NCI-H345 (cell line): ENCODE measurements around the gene SH3PXD2A.
A peak's percentile ranks its signal among the peaks of the same experiment; 100 is the strongest.

Experiments
- DNase-seq: peaks from one replicate; lab custom pipeline; 2025; lab: John Stamatoyannopoulos, UW

SH3PXD2A gene

DNA sequence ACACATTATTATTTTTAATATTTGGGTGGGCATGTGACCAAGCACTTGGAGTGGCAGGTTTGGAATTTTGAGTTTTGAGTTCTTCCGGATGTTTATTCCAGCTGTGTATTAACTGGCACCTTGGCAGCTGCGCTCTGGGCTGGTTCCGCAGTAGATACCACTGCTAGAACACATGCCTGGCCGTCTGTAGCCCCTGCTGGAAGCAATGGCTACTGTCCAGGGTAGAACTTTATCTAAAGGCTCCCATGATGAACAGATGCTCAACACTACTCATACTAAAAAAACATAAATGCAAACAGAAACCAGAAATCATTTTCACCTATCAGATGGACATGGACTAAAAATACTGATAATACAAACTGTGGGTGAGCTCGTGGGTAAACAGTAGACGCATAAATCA is 19.4 kb upstream of the SH3PXD2A start:
- DNase-seq = no peak

DNA sequence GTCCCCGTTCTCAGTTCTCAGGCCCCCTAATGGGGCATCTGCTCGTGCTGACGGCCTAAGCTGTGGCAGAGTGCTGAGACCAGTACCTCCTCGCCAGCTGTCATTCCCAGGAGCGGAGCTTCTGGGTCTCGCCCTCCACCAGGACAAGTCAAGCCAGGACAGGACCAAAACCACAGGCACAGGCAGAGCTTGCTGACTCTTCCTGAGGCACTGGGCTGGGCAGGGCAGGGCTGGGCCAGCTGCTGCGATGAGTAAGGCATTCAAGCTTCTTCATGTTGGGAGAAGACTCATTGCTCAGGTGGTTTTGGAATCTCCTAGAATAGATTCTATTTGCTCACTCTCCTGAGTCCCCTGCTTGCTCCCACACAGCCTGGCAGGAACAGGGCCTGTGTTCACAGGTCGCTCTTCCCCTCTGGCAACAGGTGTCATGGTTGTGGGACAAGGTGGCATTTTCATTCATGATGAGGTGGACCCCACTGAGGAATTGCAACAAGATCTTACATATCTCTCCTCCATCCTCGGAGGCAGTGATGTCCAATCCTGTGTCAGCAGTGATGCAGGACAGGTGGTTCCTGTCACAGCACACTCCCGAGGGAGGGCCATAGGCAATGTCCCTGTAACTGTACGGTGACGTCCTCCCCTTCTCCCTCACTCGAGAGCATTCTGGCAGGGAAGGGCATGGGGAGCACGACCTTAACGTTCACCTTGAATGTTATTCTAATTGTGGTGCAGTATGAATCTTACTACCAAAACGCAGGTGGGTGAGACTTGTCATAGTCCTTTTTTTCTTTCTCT is 17.0 kb upstream of the SH3PXD2A start:
- DNase-seq = no peak

DNA sequence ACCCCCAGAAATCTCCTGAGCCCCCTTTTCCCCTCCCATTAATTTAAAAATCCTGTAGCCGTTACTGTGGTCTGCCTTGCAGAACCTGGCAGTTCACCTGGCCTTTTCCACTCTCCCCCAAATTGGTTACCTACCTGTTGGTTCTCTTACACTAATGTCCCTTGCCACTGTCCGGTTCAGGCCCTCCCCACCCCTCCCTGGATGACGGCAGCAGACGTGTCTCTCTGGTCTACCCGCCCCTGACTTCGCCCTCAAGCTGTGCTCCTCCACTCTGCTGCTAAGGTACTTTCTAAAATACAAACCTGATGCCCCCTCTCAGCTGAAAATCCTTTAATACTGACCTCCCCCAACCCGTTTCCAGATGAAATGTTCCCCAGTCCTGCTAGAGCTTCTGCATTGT is 15.6 kb upstream of the SH3PXD2A start:
- no peak for DNase-seq

DNA sequence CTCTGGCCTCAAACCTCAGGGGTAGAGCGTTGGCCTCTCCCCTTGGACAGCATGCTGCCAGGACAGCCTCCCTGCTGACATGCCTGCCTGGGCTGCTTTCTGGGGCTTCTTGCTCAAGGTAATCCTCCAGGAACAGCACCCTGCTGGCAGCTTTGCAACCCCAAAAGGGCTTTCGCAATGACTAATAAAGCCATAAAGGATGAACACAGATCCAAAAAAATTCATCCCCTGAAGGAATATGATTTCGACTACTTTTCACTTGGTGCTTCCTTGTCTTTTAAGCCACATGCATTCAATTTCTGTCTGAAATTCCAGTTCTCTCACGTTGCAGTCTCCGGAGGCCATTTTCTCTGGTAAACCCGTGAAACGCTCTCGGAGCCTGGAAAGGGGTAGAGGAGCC is 15.1 kb upstream of the SH3PXD2A start:
- no peak for DNase-seq

DNA sequence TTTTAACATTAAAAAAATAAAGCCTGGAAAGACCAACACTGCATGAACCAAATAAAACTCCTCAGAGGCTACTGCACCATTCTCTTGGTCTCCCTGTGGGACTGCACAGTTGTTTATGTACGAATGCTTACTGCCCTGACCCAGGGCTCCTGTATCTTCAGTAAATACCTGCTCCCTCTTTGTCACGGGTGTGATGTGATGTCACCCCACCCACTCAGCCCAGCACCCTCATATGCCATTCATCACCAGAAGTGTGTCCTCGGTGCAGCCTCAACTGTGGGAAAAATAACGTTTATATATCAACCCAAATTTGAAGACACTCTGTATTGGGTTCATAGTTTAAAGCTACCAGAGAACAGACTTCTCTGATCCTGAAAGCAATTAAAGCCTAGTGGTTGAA is 14.0 kb upstream of the SH3PXD2A start:
- no peak for DNase-seq

DNA sequence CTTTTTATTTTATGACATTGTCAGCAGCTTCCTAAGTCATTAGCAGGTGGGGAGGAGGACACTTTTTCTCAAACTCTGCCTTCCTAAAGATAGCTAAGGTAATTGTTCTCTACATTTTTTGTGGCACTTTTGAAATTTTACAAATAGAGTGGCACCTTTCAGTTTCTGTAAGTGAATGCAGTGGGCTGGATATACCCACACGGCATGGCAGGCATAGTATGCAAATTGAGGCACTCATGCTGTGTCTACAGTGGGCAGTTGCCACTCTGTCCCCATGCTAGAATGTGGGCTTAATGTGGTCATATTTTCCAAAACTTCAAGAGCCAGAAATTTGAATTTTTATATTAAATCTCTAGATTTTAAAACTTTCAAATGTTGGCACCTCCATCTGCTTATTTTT is 12.8 kb upstream of the SH3PXD2A start:
- no peak for DNase-seq

DNA sequence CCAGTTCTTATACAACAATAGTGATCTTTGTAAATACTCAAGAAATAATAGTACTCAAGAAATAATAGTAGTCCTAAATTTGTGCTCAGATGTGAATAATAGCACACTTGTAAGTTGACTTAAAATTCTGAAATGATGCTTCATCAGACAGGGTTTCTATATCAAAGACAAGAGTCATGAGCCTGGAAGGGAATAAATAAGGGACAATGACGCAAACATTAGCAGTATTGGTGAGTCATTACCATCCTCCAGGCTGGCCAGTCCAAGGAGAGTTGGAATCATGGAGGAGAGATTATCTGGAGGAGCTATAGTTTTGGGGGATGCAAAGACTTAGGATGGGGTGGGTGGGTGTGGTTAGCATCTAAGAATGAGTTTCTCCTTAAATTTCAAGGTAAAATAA is 6.1 kb upstream of the SH3PXD2A start:
- no peak for DNase-seq

DNA sequence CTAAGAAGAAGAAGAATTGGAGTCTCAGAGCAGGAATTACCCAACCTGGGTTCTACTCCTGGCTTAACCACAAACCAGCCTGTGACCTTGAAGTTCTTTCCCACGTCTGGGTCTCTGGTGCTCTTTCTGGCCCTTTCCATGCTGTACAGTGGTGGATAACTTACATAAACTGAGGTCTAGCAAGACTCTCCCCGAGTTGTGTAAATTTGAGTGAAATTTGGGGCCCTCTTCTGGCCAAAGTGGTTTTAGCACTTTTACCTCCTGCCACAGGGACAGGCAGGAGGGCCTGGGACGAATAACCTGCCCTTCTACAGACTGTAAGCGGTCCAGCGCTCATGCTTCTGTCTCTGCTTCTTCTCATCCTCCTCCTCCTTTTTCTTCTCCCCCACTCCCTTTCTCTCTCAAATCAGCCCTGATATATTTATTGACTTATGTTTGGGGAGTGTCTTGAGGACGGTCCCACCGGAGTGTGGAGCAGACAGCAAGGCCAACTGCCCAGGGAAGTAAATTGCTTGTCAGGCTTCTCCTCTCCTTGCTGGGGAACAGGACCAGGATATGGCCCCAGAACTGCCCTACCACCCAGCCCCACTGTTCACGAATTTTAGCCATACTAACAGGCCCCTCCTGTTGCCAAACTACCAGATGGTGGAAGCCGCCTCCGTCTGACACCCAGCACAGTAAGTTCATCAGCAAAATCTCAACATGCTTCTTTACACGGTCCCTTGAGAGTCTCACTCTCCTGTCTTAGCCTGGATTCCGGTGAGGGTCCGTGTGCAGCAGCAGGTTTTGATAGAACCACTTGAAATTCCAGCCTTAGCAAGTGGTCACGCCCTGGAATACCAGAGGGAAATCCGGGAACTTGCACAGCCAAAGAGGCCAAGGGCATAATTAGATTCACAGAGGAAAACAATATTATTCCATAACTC is 4.0 kb upstream of the SH3PXD2A start:
- DNase-seq = peak; percentile 24

DNA sequence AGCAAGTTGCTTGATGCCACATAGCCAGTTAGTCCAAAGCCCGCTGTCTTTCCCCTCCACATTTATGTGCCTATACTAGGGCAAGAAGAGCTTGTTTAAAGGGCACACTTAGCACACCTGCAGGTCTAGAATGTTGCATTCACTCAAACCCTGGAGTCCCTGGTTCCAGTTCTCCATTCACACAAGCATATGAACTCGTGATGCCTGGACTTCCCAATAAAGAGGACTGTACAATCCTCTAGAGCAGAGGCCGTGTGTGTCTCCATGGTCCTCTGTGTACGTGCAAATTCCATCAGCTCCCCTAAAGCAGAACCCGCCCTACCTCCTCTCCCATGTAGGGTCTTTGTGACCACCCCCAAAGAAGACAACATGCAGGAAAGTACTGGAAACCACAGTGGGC is 3.0 kb upstream of the SH3PXD2A start:
- no peak for DNase-seq

DNA sequence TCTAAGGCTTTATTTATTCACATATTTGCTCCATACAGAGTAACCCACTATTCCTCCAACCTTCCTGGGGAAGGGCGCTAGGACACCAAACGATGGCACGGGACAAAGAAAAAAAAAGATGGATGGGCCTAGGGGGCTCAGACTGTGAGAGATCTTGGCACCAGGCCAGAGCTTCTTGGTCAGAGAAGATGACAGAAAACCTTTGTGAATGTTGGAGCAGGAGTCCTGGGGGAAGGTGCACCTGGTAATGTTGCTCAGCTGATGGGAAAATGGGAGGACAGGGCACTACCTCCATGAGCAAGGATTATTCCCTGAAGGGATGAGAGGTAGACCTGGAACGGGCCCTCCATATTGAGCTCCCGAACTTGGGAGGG is 1.4 kb upstream of the SH3PXD2A start:
- DNase-seq = peak; percentile 2

DNA sequence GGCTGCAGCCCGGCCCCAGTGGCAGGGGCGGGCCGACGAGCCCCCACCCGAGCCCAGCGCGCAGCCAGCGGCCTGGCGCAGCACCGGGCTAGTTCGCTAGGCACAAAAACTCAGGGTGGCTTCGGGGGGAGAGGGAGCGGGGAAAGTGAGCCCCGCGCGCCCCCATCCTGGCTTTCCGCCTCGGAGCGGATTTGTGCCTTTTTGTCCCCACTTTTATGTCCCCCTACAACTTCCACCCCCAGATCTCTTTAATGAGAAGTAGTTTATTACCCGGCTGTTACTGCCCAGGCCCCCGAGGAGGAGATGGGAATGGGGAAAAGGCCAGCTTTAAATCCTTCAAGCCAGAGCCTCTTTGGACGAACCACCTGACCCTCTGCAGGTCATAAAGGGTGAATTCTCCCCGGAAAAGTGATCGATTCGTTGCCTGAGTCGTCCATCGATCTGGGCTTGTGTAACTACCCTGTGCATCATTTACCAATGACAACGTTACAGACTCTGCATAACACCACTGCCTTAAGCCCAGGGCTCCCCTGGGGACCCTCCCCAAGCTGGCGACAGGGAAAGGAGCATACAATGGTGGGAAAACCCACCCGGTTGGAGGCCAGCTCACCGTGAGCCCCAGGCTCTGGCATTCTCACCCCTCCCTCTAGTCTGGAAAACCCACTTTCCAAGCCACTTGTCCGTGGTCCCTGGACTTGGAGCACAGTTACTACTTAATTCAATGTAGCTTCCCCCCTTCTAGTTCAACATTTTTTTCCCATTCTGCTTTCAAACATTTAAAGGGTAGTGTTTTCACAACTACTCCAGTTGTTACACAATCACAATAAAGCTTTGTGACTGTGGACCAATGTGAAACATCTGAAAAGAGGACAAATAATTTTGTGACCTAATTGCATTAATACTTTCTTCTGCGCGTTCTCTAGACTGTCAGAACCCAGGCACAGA is 748 bp upstream of the SH3PXD2A start:
- DNase-seq = no peak

DNA sequence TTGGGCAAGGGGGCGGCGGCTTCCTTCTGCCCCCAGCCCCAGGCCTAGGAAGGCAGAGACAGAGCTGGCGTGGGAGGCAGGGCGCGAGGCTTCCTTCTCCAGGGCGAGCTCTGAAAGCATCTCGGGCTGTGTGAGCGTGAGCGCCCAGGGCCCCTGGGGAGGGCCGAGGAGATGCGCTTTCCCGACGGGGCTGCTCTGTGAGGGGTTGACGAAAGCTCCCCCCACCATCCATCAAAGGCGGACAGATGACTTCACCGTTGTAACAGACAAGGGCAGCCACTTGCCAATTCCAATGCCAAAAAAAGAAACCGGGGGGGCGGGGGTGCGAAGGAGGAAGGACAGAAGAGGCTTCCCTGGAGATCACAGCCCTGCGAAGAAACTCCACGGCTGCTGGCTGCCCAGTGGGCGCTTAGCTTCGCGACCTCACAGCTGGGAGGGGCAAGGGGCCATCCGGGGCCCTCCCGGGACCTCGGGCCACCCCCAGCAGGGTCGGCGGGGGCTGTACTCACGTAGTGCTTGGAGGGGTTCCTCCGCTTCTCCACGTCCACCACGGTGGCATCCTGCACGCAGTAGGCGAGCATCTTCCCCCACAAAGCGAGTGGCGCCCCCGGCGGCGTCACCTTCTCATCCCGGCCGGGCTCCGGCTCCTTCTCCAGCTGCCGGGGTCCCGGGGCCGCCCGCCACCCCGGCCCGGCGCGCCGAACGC is 537 bp downstream of the SH3PXD2A start:
- peak; percentile 27 for DNase-seq

DNA sequence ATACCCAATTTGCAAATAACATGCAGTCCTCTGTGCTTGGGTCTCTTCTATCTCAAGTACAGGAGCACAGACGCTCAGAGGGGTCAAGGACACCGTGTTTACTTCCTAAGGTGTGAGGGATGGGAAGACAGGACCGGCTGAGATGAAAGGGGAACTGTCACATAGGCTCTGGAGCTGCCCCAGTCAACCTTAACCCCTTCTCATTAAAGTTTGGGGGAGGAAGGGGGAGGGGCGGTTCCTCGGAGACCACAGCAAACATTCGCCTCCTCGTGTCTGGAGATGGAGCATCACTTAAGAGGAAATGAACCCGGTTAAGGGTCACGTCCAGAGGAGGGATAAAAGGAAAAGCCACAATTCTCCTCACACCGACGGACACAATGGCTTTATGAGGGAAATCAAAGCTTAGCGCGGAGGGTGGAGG is 1.1 kb downstream of the SH3PXD2A start:
- no peak for DNase-seq

DNA sequence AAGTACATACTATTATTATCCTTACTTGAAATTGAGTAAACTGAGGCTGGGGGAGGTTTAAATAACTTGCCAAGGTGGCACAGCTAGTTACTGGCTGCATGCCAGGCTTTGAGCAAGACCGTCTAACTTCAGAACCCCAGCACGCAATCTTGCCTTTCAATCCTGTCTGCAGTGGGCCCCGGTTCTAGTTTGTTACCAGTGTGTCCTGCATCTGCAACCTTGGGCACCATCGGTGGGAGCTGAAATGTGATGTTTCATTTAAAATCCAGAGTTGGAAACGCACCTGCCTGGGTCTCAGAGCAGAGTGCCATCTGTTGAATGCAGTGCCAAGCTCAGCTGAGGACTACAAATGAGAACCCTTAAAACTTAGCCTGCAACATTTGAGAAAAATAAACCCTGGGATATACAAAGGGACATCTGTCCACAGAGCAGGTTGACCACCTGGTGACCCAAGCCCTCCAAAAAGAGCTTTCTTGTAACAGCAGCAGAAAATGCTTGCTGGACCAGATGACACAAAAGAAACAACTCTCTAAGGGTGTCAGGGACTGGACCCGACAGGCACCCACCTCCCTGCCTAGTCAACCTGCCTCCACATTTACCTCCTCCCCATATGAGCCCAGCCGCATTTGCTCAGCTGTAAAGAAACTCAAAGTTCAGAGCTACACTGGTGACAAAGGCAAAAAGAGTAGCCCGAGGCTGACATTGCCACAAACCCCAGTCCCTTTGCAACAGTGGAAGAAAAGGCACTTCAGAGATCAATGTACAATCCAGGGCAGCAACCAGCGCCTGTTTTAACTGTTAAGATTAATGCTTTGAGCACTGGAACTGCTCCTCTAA is 1.7 kb downstream of the SH3PXD2A start:
- DNase-seq = no peak

DNA sequence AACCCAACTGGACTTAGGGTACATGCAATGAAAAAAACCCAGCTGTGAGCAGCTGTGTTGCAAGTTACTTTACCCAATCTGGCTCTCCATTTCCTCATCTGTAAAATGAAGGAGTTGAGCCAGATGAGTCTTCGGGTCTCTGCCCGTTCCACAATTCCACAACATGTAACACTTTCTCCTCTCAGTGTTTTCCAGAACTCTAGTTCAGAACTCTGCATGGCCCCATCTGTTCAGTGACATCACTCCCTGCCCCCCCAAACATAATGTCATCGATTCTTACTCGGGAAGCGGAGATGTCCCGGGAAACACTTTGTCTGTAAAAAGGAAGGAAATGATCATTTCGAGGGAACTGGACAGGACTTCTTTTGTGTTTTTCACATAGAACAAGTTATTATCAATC is 2.5 kb downstream of the SH3PXD2A start:
- DNase-seq = no peak

DNA sequence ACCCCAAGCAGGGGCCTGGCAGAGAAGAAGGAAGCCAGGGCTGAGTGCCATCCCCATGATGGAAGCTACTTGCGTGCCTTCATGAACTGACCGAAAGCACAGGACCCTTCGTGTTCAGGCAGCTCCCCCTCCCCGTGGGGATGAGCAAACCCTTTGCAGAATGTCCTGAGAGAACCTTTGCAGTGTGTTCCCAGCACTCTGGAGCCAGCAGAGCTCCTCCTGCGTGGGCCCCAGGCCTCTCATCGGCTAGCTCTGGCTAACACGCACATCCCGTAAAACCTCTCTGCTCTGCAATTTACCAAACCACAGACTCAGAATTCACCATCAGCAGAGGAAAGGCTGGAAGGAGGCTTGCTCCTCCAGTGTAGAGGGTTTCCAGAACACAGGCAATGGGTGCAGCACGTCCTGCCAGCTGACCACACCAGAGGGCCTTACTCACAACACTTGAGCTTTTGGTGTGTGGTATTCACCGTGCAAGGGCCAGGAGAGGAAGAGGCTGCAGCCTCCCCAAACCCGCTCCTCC is 3.1 kb downstream of the SH3PXD2A start:
- no peak for DNase-seq

DNA sequence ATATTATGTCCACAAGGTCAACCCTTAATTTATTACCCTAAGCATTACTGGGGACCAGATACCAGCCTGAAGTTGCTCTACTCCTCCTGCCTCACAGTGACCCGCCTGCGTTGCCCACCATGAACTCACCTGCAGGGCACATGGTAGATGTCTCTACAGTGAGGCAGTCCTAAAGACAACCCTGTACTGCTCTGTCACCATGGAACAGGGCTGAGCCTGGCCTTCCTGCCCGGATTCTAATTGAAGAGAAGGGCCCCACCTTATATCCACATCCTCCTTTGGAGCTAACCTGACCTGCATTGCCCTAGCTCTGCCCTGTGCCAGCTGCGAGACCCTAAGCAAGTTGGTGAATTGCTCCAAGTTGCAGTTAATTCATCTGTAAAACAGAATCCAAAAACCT is 4.1 kb downstream of the SH3PXD2A start:
- no peak for DNase-seq

DNA sequence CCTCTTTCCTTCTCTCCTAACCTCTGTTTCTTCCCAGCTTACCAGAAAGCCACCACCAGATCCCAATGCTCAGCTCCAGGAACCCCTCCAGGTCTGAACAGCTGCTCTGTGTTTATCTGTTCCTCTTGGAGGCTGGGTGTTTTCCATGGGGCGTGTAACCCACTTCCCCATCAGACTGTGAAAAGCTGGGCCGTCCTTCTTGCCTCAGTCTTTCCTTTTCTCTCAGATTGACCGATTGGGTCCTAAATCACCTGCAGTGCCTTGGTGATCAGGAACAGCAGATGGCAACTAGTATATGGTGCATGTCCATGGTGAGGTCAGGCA is 4.8 kb downstream of the SH3PXD2A start:
- DNase-seq = no peak

DNA sequence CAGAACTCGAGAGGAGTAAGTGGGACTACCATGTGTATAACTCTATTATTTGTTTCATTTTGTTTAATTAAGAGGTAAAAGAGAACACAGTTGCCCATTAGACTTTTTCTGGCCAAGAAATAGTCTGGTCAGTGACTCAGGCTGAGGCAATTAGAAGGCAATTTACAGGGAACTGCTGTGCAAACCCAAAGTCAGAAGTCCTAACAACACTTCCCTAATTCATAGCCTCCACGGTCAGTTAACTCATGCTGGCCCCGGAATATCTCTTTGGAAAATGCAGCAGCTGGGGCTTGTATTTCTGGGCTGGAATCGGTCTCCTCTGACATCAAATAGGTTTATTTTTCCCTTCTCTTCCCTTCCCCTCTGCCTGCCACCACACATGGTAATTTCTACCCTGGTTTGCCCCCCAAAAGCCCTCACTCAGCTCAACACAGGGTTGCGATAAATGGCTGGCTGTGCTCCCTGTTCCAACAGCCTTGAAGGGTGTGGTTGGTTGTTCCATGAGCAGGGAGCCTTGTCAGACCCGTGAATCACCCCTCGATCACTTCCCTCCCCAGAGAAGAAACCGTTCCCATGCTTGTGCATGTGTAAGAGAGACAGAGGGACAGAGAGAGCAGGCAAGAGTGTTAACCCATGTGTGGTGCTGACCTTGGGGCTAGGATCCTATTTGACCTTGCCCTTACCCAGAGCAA is 5.3 kb downstream of the SH3PXD2A start:
- DNase-seq = no peak
